AG04449 (cell line): ENCODE data around the gene GALNT10.

Experiments used
- CTCF ChIA-PET: fragments of 350-600 bp; formaldehyde crosslinking; extraction: SDS; loops from one replicate; lab custom pipeline; 2021; ENCODE audit warnings: antibody characterized with exemption; lab: Yijun Ruan, JAX
- POLR2A ChIA-PET: fragments of 400-600, 350-600 bp; formaldehyde crosslinking; extraction: SDS; loops from one replicate; lab custom pipeline; 2020; ENCODE audit warnings: antibody characterized with exemption, inconsistent platforms; lab: Yijun Ruan, JAX
- DNase-seq: peaks from one replicate; pipeline ENCODE4 v3.0.0-alpha.2; 2010; ENCODE audit warnings: low read depth, low spot score
- H3K4me3 ChIP-seq: 2 replicates; pipeline ENCODE4 v1.5.1; 2011; ENCODE audit warnings: low read depth, mild to moderate bottlenecking, control low read depth, low read length
- TF ChIP-seq, protein P1 (sequence below): IDR thresholded peaks from one replicate; pipeline ENCODE4 v1.5.1; 2011; ENCODE audit warnings: mild to moderate bottlenecking, moderate library complexity, low read length, control low read depth, inconsistent platforms; ENCODE audit not compliant: insufficient read depth; ENCODE audit errors: missing control alignments

Gene GALNT10

DNA sequence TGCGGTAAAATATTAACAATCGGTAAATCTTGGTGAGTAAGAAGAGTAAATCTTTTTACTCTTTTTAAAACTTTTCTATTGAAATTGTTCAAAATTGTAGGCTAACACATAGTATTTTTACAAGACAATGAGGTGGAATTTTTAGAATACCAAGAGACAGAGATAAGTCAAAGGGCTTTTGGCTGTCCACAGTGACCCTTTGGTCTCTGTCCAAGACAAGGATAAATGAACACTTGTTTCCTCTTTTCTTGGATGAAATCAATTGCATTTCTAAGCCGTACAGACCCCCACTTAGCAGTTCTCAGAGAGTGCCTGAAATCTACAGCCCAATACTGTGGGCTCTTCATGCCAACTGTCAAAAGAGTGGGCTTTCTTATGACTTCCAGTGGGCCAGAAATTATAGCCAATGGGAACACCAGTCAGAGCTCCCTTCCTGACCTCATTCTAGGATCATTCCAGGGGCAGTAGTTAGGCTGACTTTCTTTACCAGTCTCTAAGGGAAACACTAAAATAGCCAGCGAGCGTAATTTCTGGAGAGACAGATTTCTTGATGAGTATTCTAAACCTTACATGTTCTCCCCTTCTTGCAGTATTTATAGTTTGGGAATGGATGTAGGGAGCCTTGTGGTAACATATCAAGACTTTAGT, 74.1 kb downstream of the GALNT10 start:
- TF ChIP-seq, protein P1, sequence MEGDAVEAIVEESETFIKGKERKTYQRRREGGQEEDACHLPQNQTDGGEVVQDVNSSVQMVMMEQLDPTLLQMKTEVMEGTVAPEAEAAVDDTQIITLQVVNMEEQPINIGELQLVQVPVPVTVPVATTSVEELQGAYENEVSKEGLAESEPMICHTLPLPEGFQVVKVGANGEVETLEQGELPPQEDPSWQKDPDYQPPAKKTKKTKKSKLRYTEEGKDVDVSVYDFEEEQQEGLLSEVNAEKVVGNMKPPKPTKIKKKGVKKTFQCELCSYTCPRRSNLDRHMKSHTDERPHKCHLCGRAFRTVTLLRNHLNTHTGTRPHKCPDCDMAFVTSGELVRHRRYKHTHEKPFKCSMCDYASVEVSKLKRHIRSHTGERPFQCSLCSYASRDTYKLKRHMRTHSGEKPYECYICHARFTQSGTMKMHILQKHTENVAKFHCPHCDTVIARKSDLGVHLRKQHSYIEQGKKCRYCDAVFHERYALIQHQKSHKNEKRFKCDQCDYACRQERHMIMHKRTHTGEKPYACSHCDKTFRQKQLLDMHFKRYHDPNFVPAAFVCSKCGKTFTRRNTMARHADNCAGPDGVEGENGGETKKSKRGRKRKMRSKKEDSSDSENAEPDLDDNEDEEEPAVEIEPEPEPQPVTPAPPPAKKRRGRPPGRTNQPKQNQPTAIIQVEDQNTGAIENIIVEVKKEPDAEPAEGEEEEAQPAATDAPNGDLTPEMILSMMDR: no peak
- H3K4me3 ChIP-seq: no peak overlapping the region
- no peak for DNase-seq
- CTCF ChIA-PET: no interaction called here
- POLR2A ChIA-PET: no interaction called here

DNA sequence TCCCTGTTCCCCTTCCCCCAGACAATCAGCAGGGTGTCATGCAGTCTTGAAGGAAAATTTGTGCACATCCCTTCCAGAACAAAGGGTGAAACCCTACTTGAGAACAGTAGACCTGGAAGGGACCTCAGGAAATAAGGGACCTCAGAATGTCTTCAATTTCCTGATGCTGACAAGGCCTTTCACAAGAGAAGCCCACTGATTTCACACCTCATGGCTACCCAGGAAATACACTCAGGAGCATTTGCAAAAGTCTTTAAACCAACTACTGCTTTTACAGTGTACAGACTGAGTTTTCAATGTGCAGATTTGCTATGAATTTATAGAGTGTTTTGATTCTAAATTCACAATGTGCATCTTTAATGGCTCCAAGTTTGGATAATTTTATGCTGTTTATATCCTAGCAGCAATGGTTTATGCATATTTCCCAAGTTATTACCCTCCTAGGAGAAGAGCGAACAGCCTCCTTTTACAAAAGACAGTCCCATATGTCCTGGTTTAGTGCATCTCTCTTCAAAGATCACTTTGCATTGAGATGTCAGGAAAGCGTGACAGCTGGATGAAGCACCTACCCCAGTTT, 74.8 kb downstream of the GALNT10 start:
- ChIA-PET CTCF (no interaction called here), POLR2A (no interaction called here)
- H3K4me3 ChIP-seq: no peak overlapping the region
- TF ChIP-seq, protein P1: no peak
- DNase-seq: no peak

DNA sequence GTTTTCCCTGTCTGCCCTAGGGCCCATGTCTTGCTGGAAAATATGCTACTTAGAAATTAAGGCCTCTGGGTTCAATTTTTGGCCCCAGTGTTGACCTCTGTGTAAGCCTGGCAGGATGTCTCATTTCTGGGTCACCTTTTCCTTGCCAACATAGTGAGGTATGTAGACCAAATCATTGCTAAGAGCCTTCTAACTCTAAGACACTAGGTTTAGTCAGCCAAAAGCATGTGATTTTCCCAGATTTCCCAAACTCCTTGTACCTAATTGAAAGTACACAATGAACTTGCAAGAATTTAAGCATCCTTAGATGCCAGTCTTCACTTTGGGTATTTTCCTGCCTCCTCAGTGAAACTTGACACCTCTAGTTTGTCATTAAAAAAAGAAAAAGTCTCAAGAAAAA, 77.0 kb downstream of the GALNT10 start:
- ChIA-PET POLR2A (no interaction called here), CTCF (no interaction called here)
- TF ChIP-seq, protein P1: no peak
- no peak for DNase-seq
- no peak overlapping the region for H3K4me3 ChIP-seq

DNA sequence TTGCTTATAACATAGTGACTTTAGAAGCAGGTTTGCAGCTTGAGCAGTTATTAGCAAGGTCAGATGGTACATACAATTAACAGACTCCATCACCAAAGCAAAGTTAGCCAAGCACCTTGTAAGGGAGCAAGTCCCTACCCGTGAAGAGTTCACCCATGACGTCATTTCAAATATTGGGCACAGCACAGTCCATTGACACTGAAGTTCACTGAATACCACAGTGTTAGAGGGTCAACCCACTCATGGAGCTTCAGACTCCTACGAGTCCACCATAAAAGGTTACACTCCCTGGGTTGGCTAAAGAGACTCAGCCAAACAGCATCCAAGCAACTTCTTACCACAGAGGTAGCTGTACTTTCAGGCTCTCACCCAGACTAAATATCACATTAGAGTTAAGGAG, 77.5 kb downstream of the GALNT10 start:
- TF ChIP-seq, protein P1: no peak
- ChIA-PET CTCF (no interaction called here), POLR2A (no interaction called here)
- no peak for DNase-seq
- H3K4me3 ChIP-seq: no peak overlapping the region

DNA sequence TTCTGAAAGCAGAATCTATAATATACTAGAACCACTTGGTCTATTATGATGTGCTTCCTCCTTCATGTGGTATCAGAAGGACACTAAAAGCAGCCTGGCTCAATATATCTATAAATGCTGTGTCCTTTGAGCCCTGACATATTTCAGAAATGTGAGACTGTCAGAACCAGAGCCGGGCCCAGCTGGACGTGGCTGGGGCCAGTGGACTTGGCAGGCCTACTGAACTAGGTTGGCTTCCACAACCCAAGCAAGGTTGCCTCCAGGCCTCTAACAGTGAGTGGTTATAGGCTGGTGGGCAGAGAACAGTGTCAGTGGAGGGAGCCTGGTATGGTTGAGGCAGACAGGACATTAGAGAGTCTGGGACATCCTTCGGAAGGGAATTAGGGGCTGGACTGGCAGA, 78.9 kb downstream of the GALNT10 start:
- TF ChIP-seq, protein P1: no peak
- ChIA-PET CTCF (no interaction called here), POLR2A (no interaction called here)
- no peak for DNase-seq
- no peak overlapping the region for H3K4me3 ChIP-seq

DNA sequence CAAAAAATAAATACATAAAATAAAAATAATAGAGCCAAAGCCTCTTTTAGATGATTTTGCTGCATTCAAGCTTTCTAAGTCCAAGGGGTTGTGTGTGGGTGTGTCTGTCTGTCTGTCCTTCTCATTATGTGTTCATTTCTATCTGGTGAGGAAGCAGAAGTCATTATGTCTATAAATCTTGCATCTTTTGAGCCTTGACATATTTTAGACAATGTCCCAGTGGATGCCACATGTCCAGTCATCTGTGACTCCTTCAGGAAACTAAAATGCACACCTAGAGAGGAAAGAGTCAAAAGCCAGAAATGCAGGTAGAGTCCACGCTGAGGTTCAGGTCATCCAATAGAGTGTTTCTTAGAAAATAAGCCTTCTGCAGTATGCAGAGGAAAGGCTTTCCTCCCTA, 80.9 kb downstream of the GALNT10 start:
- ChIA-PET POLR2A (no interaction called here), CTCF (interaction anchor here (1.2 kb wide), 1 partner anchor 74 kb away, joined by 4 read pairs; no protein-coding TSS in a partner anchor)
- TF ChIP-seq, protein P1: no peak
- H3K4me3 ChIP-seq: no peak overlapping the region
- no peak for DNase-seq
